GM21717 (cell line): Measurements from ENCODE around the gene SPINDOC.
A peak's percentile ranks its signal among the peaks of the same experiment; 100 is the strongest.

Experiments
- ATAC-seq: cut with Tn5 transposase; IDR thresholded peaks from one replicate; pipeline ENCODE4 v1.9.1; 2021; ENCODE audit warnings: mild to moderate bottlenecking, moderate library complexity; ENCODE audit not compliant: unreplicated experiment

SPINDOC gene

DNA sequence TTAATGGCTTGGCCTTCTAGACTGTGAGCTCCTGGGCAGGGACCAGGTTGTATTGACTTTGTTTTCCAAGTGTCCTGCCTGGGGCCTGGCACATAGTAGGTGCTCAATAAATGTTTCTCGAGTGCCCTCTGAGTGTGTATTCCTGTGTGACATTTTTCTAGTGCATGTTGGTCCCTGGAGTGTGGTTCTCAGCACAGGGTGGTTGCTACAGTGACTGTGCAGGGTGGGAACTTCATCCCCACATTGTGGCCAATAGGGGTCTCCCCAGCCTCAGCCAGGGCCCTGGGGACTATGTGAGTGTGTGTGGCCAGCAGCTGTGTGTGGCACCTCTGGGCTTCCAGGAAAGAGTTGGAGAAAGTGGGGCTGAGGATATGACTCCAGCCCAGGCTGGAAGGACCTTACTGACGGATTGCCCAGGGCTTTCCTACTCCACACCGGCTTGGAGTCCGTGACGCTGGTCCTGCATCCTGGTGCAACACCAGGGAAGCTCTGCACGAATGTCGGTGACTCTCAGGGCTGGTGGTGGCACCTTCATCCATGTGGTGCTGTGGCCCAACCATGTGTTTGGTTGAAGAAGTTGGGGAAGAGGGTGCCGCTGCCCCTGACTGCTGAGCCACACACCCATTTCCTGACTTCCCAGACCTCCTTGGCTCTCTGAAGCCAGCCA lies 16.7 kb downstream of the SPINDOC start:
- ATAC-seq = no peak

- ATAC-seq = no peak
Measured at GRCh38 chr11:63831326-63831725, 18.1 kb downstream of the SPINDOC start.

DNA sequence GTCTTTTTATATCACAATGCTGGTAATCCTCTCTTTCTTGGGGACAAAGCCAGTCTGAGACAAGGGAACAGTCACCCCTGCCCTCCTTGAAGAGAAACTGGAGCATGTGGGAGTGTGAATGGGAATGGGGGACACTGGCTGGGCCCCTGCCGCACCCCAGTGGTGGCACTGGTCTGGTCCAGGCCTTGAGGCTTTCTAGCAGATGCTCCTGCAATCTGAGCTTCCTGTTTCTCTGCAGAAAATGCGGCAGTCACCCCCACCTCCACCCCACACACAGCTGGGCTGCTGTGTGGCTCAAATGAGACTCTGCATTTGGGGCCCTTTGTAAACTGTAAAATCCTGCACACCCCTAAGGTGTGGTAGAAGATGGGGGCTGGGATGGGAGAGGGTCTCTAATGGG lies 19.1 kb downstream of the SPINDOC start:
- ATAC-seq = no peak

- ATAC-seq = no peak
Measured at GRCh38 chr11:63833048-63833447, 19.8 kb downstream of the SPINDOC start.

GRCh38 chr11:63834535-63835157 lies 21.4 kb downstream of the SPINDOC start:
- ATAC-seq = no peak

DNA sequence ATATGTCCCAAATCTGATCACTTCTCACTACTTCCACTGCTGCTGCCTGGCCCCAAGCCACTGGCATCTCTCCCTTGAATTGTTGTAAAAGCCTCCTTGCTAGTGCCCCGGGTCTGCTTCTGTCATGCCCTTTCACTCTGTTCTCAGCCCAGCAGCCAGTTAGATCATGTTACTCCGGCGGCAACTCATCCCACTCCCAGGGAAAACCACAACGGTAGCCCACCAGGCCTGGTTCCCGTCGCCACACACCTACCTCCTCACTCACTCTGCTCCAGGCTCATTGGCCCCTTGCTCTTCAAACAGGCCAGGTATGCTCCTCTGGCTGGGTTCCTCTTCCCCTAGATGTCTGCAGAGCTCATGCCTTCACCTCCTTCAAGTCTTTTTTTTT lies 21.9 kb downstream of the SPINDOC start:
- no peak for ATAC-seq

DNA sequence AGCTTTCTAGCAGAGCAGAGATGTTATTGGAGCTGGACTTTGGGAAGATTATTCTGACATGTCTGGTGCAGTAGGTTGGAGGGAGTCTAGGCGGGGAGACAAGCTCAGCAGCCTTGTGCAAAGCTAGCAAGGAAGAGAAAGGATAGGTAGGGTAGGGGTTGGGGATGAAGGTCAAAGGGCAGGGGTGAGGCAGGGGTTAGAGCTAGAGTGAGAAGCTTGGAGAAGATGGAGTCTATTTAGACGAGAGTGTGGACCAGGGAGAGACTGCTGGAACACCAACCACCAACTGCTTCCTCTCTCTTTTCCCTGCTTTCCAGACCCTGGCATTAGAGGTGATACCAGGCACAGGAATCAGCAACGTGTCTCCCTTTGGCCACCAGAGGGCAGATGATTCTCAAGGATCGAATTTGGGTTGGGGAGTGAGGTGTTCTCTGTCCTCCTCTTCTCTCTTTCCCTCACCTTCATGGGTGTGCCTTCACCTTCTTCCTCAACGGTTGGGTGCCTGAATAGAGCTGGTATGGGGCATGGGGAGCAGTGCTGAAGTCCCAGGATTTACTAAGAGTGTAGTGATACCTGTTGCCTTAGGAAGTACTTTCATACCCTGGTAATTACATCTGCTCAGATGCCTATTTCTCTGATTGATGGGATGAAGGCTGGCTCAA lies 23.9 kb downstream of the SPINDOC start:
- ATAC-seq = no peak

- no peak for ATAC-seq
Measured at GRCh38 chr11:63837739-63838138, 24.5 kb downstream of the SPINDOC start.

DNA sequence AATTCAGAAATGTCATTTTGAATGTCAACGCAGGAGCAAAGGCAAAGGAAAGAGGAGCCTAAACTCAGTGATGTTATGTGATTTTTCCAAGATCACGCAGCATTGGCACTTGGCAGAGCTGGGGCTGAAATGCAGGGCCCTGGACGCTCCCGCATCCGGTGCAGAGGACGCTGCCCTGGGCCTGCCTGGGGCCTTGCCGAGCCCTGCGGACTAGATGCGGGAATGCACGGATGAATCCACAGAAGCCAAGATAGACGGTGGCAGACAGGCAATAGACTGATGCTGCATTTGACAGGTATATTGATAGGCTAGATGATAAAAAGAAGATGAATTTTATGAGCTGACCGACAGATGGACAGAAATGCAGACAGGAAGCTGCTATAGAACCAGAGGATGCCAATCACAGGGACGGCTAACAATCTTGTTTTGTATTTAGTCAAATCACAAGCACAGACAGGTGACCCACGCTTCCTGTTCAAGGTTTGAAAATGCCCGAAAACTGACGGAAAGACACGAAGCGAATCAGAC lies 25.0 kb downstream of the SPINDOC start:
- no peak for ATAC-seq

- peak; percentile 62 for ATAC-seq
Measured at GRCh38 chr11:63838678-63839507, 25.6 kb downstream of the SPINDOC start, which contains the start of gene MARK2. Gene MARK2, plus strand, starts transcription at chr11:63839110. Its CDS starts 397 bp downstream, at chr11:63839507.

DNA sequence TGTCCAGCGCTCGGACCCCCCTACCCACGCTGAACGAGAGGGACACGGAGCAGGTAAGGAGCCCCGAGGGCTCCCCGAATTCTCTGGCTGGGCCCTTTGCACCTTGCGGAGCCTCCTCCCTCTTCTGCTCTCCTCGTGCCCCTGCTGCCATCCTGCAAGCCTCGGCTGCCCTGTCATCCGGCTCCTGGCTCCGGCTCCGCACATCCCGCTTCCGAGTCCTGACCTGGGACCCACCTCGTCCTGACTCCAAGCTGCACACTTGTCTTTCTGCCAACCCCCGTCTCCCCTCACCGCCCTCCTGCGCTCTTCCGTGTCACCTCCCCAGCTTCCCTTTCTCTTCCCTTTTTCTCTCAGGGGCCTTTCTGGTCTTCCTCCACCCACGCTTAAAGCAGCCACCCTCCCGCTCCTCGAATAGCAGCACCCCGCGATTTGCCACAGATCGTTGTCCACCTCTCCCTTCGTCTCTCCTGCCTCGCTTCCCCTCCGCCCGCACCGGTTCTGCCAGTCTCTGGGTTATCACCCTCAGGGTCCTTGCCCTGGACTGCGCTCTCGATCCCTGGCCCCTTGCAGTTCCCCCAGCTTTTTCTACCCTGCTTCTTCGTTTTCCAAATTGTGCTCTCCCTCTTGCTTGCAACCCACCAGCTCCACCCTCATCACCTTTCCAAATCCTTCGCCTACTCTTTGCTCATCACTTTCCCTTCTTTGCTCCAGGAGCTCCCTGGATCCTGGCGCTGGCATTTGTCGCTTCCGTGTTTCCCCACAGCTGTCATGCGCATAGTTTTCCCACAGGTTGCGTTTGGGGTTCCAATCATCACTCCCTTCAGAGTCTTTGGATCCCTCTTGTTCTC lies 26.5 kb downstream of the SPINDOC start:
- ATAC-seq = peak; percentile 10

GRCh38 chr11:63840356-63841060 lies 27.3 kb downstream of the SPINDOC start:
- no peak for ATAC-seq

DNA sequence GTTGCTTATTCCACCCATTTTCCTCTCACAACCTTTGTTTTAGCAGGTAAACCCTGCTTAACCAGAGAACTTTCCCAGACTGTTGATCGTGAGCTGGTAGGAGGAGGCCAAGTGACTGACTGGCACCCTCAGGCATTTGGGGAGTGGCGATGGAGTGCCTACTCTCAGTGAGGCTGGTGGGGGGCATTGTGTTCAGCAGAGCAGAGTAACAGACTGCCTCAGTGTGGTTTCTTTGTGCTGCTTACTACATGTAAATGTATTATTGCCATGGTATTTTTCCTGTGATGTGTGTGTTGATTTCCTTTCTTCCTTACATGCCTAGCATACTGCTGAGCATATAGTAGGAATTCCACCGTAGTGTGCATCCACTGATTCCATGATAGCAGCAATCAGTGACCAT lies 28.3 kb downstream of the SPINDOC start:
- ATAC-seq = no peak

DNA sequence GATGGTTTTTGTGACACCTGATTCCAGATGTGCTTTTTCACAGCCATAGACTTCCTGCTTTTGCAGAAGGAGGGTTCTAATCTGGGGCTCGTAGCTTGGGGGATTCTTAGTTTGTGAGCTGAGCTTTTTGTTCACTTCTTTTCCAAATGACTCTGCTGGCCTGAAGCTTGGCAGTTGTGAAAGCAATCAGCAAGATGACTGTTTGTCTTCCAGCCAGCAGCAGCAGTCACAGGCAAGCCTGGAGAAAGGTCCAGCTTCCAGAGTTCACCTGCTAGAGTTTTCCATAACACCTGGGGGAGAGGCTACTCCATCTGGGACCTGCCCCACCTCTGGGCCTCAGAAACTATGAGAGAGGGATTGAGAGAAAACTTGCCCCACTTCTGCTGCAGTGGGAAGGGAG lies 29.8 kb downstream of the SPINDOC start:
- no peak for ATAC-seq

GRCh38 chr11:63844836-63845235 lies 31.6 kb downstream of the SPINDOC start:
- ATAC-seq = no peak

DNA sequence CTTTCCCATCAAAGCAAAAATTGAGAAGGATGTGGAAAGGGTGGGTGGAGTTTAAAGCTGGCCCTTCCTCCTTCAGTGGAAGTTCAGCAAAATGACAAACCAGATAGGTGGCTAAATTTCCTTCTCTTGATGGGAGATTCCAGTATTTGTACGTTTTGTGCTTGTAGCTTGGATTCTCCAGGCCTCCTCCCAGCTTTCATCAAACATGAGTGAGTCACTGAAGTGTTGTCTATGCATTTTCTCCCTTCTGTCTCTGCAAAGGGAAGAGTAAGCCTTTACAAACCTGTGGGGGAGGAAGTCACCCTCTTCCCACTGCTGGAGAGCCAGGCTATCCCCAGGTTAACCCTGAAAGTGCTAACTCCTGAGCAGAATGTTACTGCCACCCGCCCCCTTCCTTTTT lies 32.0 kb downstream of the SPINDOC start:
- ATAC-seq = no peak

- ATAC-seq = no peak
Measured at GRCh38 chr11:63845911-63846310, 32.7 kb downstream of the SPINDOC start.

- ATAC-seq = no peak
Measured at GRCh38 chr11:63846897-63847296, 33.6 kb downstream of the SPINDOC start.

DNA sequence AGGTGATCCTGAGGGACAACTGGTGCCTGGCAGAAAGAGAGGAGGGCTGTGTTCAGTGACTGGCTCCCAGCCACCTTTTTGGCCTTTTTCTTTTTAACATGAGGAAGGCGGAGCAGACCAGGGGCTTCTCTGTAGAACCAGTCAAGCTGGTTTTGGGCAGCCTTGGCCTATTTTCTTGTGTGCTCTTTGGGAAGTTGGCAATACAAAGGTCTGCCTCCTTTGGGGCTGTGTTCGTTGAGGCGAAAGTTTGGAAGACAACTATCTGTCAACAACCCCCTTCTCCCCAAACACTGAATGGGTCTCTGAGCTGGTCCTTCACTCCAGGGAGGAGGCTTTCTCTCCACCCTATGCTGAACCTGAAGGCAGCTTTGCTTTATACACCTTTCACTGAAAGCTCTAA lies 34.1 kb downstream of the SPINDOC start:
- no peak for ATAC-seq

GRCh38 chr11:63849691-63850090 lies 36.4 kb downstream of the SPINDOC start:
- ATAC-seq = no peak
